Fibroblast of lung (primary cell): Measurements from ENCODE around the gene DALRD3. TPM values are rescaled to one million over a fixed set of nuclear protein-coding genes. Genes with fewer than 3 reads are reported as not detected.

Experiments used
- DNase-seq, 2 donors: peaks; one replicate each; pipeline versions ENCODE4 v3.0.0 to v3.0.0-alpha.2; 2010; ENCODE audit warnings: low read depth in 2 of 2
- H2AFZ ChIP-seq: 2 replicates; pipeline ENCODE4 v1.5.1; 2012; ENCODE audit warnings: low read length, control low read depth, inconsistent platforms
- H3K27ac ChIP-seq: 2 replicates; pipeline ENCODE4 v1.5.1; 2011; ENCODE audit warnings: low read length, control low read depth; ENCODE audit not compliant: insufficient read depth
- H3K27me3 ChIP-seq: 2 replicates; pipeline ENCODE4 v1.5.1; 2011; ENCODE audit warnings: mild to moderate bottlenecking, low read length; ENCODE audit not compliant: control insufficient read depth, insufficient read depth
- H3K36me3 ChIP-seq: 2 replicates; pipeline ENCODE4 v1.5.1; 2011; ENCODE audit warnings: low read length; ENCODE audit not compliant: control insufficient read depth, insufficient read depth
- H3K4me1 ChIP-seq: 2 replicates; pipeline ENCODE4 v1.5.1; 2011; ENCODE audit warnings: low read length; ENCODE audit not compliant: control insufficient read depth, insufficient read depth; ENCODE audit errors: extremely low read depth
- H3K4me2 ChIP-seq: 2 replicates; pipeline ENCODE4 v1.5.1; 2011; ENCODE audit warnings: low read length, control low read depth; ENCODE audit not compliant: insufficient read depth; ENCODE audit errors: extremely low read depth
- H3K4me3 ChIP-seq, 4 experiments: fragments of 200-600 bp in 1 of 4; sonication (generic) in 1 of 4; replicated peaks in 1 of 4; 2 replicates each; pipeline ENCODE4 v1.5.1; 2011 to 2016; ENCODE audit warnings: low read length in 4 of 4, low read depth in 3 of 4, mild to moderate bottlenecking in 3 of 4, control low read depth in 2 of 4, inconsistent platforms in 1 of 4, mixed read lengths in 1 of 4; ENCODE audit not compliant: insufficient read depth in 1 of 4; ENCODE audit errors: control extremely low read depth in 1 of 4
- H3K79me2 ChIP-seq: 2 replicates; pipeline ENCODE4 v1.5.1; 2012; ENCODE audit warnings: mild to moderate bottlenecking, low read length, inconsistent platforms; ENCODE audit not compliant: control insufficient read depth, insufficient read depth
- H3K9ac ChIP-seq: 2 replicates; pipeline ENCODE4 v1.5.1; 2011; ENCODE audit warnings: mild to moderate bottlenecking, low read length, control low read depth; ENCODE audit not compliant: insufficient read depth
- H3K9me3 ChIP-seq: 2 replicates; pipeline ENCODE4 v1.5.1; 2012; ENCODE audit warnings: low read depth, low read length; ENCODE audit not compliant: control insufficient read depth, insufficient read depth
- H4K20me1 ChIP-seq: 2 replicates; pipeline ENCODE4 v1.5.1; 2011; ENCODE audit warnings: low read length; ENCODE audit not compliant: control insufficient read depth, insufficient read depth; ENCODE audit errors: extremely low read depth
- EZH2 ChIP-seq: IDR thresholded peaks from 2 replicates; pipeline ENCODE4 v1.5.1; 2012; ENCODE audit warnings: low read length, control low read depth, mild to moderate bottlenecking; ENCODE audit errors: missing control alignments
- polyA plus RNA-seq, 2 donors: library from polyadenylated mRNA; depleted of rRNA in 1 of 2; stranded (reverse) in 1 of 2; unstranded in 1 of 2; fragments of >200 nt; gene quantifications; 2 replicates each; pipeline ENCODE4 v1.2.1, GENCODE V29; 2011 to 2012; ENCODE audit warnings: missing spikeins in 1 of 2
- total RNA-seq: library from RNA; depleted of rRNA; stranded (reverse); fragments of >200 nt; gene quantifications from 2 replicates; pipeline ENCODE4 v1.2.1, GENCODE V29; 2014
- TF ChIP-seq, protein P1 (sequence below), 2 donors: IDR thresholded peaks in 1 of 2; conservative IDR thresholded peaks in 1 of 2; 1 replicate in 1 of 2; 2 replicates in 1 of 2; pipeline ENCODE4 v1.5.1; 2011 to 2012; ENCODE audit warnings: low read length in 2 of 2, control low read depth in 1 of 2, inconsistent platforms in 1 of 2, low read depth in 1 of 2, mild to moderate bottlenecking in 1 of 2

Gene DALRD3
- total and polyA plus RNA-seq, 2 donors (not counting 1 experiment from before 2014, with no cell fraction given): 40.2 to 70.2 TPM

DNA sequence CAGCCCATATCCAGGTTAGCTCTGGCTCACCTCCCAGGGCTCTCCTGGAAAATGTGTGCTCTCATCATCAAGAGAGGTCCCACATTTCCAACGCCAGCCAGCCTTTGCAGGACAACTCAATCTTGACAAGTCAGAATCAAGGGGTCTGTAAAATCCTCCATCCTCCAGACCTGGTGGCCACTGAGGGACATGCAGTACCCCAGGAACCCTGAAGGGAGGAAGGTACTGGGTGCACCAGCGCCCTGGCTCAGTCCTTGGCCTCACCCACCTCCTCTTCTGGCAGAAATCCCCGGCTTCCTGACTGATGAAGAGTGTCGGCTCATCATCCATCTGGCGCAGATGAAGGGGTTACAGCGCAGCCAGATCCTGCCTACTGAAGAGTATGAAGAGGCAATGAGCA lies 17.2 kb downstream of the DALRD3 start:
- H3K4me3 ChIP-seq: no peak overlapping the region
- H3K9me3 ChIP-seq: no peaks in the 10 kb centered on the region
- peaks cover under 1% of the 10 kb centered on the region for H3K4me1 ChIP-seq
- no peaks in the 10 kb centered on the region for H4K20me1 ChIP-seq
- no peak overlapping the region for H3K27ac ChIP-seq
- H3K36me3 ChIP-seq: peaks cover 3% of the 10 kb centered on the region
- H3K79me2 ChIP-seq: no peaks in the 10 kb centered on the region
- no peak overlapping the region for H3K9ac ChIP-seq
- H3K27me3 ChIP-seq: no peaks in the 10 kb centered on the region
- H3K4me2 ChIP-seq: no peak overlapping the region
- DNase-seq: no peak
- no peak overlapping the region for H2AFZ ChIP-seq
- no peak for TF ChIP-seq EZH2
- TF ChIP-seq, protein P1, sequence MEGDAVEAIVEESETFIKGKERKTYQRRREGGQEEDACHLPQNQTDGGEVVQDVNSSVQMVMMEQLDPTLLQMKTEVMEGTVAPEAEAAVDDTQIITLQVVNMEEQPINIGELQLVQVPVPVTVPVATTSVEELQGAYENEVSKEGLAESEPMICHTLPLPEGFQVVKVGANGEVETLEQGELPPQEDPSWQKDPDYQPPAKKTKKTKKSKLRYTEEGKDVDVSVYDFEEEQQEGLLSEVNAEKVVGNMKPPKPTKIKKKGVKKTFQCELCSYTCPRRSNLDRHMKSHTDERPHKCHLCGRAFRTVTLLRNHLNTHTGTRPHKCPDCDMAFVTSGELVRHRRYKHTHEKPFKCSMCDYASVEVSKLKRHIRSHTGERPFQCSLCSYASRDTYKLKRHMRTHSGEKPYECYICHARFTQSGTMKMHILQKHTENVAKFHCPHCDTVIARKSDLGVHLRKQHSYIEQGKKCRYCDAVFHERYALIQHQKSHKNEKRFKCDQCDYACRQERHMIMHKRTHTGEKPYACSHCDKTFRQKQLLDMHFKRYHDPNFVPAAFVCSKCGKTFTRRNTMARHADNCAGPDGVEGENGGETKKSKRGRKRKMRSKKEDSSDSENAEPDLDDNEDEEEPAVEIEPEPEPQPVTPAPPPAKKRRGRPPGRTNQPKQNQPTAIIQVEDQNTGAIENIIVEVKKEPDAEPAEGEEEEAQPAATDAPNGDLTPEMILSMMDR (conservative IDR thresholded peaks at IDR 0.05 in 1 of 2, IDR thresholded peaks at IDR 0.05 in 1 of 2; ENCODE audit: low read depth in 1 of 2, low read length in 2 of 2): no peak

DNA sequence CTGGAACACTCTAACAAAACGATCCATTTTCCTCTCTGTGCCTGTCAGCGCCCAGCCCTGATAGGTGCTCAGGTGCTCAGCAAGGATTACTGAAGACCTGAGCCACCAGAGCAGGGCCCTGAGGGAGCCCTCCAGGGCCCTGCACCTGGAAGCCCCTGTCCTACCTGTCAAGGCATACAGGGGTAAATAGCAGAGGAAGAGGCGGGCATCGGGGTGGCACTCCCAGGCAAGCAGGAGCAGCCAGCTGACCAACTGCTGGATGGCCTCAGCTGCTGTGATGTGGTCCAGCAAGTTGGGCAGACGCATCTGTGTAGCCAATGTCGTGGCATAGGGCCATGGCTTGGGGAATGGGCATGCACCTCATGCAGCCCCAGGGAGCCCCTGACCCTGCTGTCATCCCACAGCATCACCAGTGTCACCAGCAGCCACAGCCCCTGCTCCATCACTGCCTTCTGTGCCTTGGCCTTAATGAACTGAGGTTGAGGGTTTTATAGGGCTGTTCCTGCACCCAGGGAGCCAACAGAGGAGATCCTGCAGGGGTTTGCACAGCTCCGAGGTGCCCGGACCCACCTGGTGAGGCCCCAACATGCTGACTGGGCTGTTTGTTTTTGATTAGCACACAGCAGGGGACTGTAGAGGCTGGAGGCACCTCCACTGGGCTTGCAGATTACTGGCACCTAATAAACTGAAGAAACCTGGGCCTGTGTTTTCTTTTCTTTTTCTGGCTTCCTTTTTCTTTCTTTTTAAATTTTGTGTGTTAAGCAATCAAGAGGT lies 19.1 kb downstream of the DALRD3 start:
- Histone ChIP-seq H4K20me1 (no peaks in the 10 kb centered on the region), H2AFZ (no peak overlapping the region), H3K4me1 (no peaks in the 10 kb centered on the region), H3K9me3 (no peaks in the 10 kb centered on the region), H3K4me3 (no peak overlapping the region), H3K36me3 (no peaks in the 10 kb centered on the region), H3K27me3 (no peaks in the 10 kb centered on the region), H3K79me2 (no peaks in the 10 kb centered on the region), H3K4me2 (no peak overlapping the region), H3K27ac (no peak overlapping the region), H3K9ac (no peak overlapping the region)
- no peak for TF ChIP-seq EZH2
- TF ChIP-seq, protein P1 (conservative IDR thresholded peaks at IDR 0.05 in 1 of 2, IDR thresholded peaks at IDR 0.05 in 1 of 2; ENCODE audit: low read depth in 1 of 2, low read length in 2 of 2): no peak
- DNase-seq: no peak

DNA sequence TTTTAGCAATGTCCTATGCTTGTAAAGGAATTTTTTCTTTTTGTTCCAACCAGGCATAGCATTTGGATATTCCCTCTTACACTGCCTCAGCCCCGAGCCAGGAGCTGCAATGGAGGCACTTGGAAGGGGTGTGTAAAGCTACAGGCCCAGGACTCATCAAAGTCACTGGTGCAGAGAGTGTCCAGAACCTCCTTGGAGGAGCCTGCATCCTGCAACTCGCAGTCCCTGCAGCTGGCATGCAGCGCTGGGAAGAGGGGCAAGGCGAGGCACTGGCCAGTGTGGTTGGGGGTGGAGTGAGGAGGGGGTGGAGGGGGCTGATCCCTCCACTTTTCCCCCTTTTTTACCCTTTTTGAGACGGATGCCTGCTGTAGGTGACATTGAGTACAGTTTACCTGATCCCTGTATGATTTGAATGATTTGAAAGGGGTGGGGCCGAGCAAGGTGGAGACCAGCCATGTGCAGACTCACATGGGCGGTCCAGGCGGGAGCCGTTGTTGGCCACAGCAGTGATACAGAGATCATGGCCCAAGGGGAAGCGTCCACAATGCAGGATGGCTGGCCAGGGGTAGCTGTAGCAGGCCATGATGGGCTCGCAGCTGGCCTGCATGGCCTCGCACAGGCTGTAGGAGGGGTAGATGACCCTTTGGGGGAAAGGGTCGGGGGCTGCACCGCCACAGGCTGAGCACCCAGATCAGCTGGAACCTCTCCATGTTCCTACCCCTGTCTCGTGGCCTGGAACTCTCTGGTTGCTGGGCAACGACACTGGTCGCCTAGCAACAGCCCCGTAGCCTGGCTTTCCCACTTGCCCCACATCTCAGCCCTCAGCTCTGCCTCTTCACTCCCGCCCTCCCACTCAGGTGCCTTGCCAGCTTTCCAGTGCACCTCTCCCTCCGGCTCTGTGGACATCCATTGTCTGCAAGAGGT lies 20.4 kb downstream of the DALRD3 start:
- Histone ChIP-seq H3K36me3 (no peaks in the 10 kb centered on the region), H3K4me3 (no peak overlapping the region), H3K79me2 (peaks cover 3% of the 10 kb centered on the region), H3K9ac (no peak overlapping the region), H2AFZ (no peak overlapping the region), H3K27me3 (no peaks in the 10 kb centered on the region), H3K4me1 (no peaks in the 10 kb centered on the region), H3K9me3 (no peaks in the 10 kb centered on the region), H3K27ac (no peak overlapping the region), H3K4me2 (no peak overlapping the region), H4K20me1 (no peaks in the 10 kb centered on the region)
- no peak for TF ChIP-seq EZH2
- TF ChIP-seq, protein P1 (conservative IDR thresholded peaks at IDR 0.05 in 1 of 2, IDR thresholded peaks at IDR 0.05 in 1 of 2; ENCODE audit: low read depth in 1 of 2, low read length in 2 of 2): no peak
- DNase-seq: no peak
